ENCODE results near the gene STX7.

STX7 gene

DNA sequence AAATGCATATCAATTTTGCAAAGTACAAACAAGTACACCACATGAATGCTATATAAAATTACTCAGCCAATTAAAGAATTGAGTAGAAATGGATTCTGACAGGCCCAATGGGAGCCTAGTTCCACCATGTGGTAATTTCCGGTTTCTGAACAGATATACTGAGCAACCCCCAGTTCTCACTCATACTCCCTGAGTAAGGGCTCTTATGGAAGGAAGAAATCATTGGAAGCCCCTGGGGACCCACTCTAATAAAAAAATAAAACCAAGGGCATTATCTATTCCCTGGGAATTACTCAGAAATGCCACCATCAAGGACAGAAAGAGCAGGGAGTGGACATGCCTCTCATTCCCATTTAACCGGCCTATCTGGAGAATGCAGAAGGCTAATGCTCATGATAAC, 34.6 kb downstream of the STX7 start:
- DNase-seq (no peak), ATAC-seq (replicated peaks) (no peak)
- Mint-ChIP-seq H3K4me3 (no peak overlapping the region), H3K4me1 (peaks cover 33 to 62% of the 10 kb centered on the region in 2 donors), H3K36me3 (peaks cover 13 to 16% of the 10 kb centered on the region in 2 donors), H3K27me3 (no peaks in the 10 kb centered on the region), H3K9me3 (no peaks in the 10 kb centered on the region), H3K27ac (no peak overlapping the region)

GRCh38 chr6:132476688-132477087, 36.2 kb downstream of the STX7 start:
- Mint-ChIP-seq H3K9me3 (no peaks in the 10 kb centered on the region), H3K36me3 (peaks cover 12 to 13% of the 10 kb centered on the region in 2 donors), H3K4me3 (no peak overlapping the region), H3K27ac (no peak overlapping the region), H3K27me3 (no peaks in the 10 kb centered on the region), H3K4me1 (peaks cover 27 to 47% of the 10 kb centered on the region in 2 donors)
- no peak for ATAC-seq (replicated peaks)
- DNase-seq: no peak

DNA sequence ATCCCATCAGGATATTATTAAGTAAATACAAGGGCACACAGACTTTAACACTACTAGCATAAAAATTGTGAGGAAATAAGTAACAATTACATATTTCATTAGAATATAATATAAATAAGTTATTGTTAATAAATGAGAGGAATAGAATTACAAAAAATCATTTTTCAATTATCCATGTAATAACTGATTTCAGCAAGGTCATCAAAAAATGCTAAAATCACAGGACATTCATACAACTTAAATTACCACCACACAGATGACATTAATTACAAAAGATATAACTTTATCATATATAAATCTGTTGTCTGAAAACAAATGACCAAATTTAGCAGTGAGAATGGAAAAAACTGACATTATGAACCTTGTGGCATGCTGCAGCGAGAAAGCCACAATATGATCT, 37.0 kb downstream of the STX7 start:
- ATAC-seq (replicated peaks) (no peak), DNase-seq (no peak)
- H3K36me3 Mint-ChIP-seq: peaks cover 8 to 13% of the 10 kb centered on the region in 2 donors
- H3K27me3 Mint-ChIP-seq: no peaks in the 10 kb centered on the region
- peaks cover 22 to 39% of the 10 kb centered on the region in 2 donors for H3K4me1 Mint-ChIP-seq
- H3K27ac Mint-ChIP-seq: no peak overlapping the region
- no peaks in the 10 kb centered on the region for H3K9me3 Mint-ChIP-seq
- H3K4me3 Mint-ChIP-seq: no peak overlapping the region

DNA sequence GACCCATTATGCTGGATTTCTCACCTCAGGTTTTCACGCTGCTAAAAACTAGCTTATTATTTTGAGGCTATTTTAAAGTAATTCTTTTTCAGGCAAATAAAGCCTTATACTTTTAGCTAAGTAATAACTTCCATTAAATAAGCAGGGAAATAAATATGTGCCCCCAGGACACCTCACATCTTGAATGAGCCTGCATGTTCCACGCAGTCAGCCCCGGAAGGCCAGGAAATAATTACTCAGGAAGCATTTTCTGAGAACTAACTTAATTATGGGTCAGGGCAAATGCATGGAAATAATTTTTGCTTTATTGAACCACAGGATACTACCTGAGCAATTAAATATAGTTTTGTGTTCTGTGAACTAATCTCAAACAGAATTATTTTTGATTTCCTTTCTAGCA, 41.1 kb downstream of the STX7 start:
- H3K4me1 Mint-ChIP-seq: peaks cover 3 to 6% of the 10 kb centered on the region in 2 donors
- H3K27me3 Mint-ChIP-seq: no peaks in the 10 kb centered on the region
- no peaks in the 10 kb centered on the region for H3K9me3 Mint-ChIP-seq
- no peak overlapping the region for H3K27ac Mint-ChIP-seq
- ATAC-seq (replicated peaks) (no peak), DNase-seq (no peak)
- H3K36me3 Mint-ChIP-seq: peaks cover 2 to 8% of the 10 kb centered on the region in 2 donors
- no peak overlapping the region for H3K4me3 Mint-ChIP-seq

GRCh38 chr6:132466952-132467351, 46.0 kb downstream of the STX7 start:
- ATAC-seq (replicated peaks) (no peak), DNase-seq (no peak)
- Mint-ChIP-seq H3K36me3 (peaks cover 16 to 21% of the 10 kb centered on the region in 2 donors), H3K4me3 (no peak overlapping the region), H3K27me3 (no peaks in the 10 kb centered on the region), H3K9me3 (no peaks in the 10 kb centered on the region), H3K27ac (no peak overlapping the region), H3K4me1 (peaks cover 6 to 8% of the 10 kb centered on the region in 2 donors)

- Mint-ChIP-seq H3K9me3 (no peaks in the 10 kb centered on the region), H3K4me3 (no peak overlapping the region), H3K4me1 (peaks cover 6 to 9% of the 10 kb centered on the region in 2 donors), H3K36me3 (peaks cover 23 to 28% of the 10 kb centered on the region in 2 donors), H3K27ac (no peak overlapping the region), H3K27me3 (no peaks in the 10 kb centered on the region)
- ATAC-seq (replicated peaks) (peak; percentile 97), DNase-seq (no peak)
These were observed 47.1 kb downstream of the STX7 start for GRCh38 chr6:132465530-132466485.

DNA sequence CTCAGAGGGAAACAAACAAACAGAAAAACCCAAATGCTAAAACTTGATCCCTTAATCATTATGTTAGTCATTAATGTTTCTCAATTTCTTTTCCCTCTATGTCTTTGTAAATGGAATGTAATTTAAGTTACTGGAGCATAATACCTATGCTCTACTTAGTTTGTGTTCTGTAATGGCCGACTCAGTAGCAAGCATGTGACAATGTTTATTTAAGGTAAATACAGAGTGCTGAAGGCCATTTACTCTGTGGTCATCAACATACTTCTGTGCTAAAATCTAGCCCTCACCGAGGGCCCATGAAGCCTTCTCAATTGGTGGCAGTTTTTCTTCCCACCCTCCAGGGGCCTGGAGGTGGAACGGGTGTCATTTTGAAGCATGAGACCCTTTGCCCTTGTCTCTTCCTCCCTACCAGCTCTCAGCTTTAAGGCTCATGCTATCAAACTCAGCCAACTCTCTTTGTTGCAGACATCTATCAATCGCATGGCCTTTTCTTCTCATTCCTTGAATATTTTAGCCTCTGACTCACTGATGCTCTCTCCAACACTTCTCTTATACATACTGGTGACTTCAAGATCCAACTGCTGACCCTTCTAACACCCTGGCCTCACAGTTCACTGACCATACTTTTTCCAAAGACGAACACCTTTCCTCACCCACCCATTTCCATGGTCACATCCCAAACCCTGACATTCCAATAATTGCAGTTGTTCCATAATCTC, 48.2 kb downstream of the STX7 start:
- no peak for DNase-seq
- H3K9me3 Mint-ChIP-seq: no peaks in the 10 kb centered on the region
- H3K4me3 Mint-ChIP-seq: no peak overlapping the region
- H3K27me3 Mint-ChIP-seq: no peaks in the 10 kb centered on the region
- H3K27ac Mint-ChIP-seq: no peak overlapping the region
- ATAC-seq (replicated peaks): no peak
- H3K4me1 Mint-ChIP-seq: peaks cover 8 to 16% of the 10 kb centered on the region in 2 donors
- peaks cover 28 to 39% of the 10 kb centered on the region in 2 donors for H3K36me3 Mint-ChIP-seq

DNA sequence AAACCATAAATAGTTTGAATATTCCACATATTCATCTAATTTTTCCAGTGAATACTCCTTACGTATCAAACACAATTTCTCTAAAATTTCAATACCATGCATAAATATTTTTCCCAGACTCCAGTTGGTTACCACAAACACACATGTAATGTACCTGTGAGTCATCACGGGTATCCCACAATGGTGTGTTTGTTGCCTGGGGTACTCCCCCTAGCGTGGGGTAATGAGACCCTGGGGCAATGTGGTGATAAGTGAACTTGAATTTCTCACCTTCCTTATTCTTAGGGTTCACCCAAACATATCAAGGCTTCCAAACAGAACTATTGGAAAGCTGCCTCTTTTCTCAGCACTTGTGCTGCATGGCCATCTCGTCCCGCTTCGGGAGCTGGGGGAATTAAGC, 51.0 kb downstream of the STX7 start:
- Mint-ChIP-seq H3K9me3 (no peaks in the 10 kb centered on the region), H3K4me1 (peaks cover 13 to 31% of the 10 kb centered on the region in 2 donors), H3K36me3 (peaks cover 36 to 47% of the 10 kb centered on the region in 2 donors), H3K27ac (peak overlapping the region; percentile 42), H3K27me3 (no peaks in the 10 kb centered on the region), H3K4me3 (no peak overlapping the region)
- DNase-seq: no peak
- ATAC-seq (replicated peaks): no peak

- no peaks in the 10 kb centered on the region for H3K27me3 Mint-ChIP-seq
- ATAC-seq (replicated peaks) (no peak), DNase-seq (no peak)
- peaks cover 43 to 62% of the 10 kb centered on the region in 2 donors for H3K36me3 Mint-ChIP-seq
- no peak overlapping the region for H3K4me3 Mint-ChIP-seq
- H3K9me3 Mint-ChIP-seq: no peaks in the 10 kb centered on the region
- no peak overlapping the region for H3K27ac Mint-ChIP-seq
- peaks cover 21 to 43% of the 10 kb centered on the region in 2 donors for H3K4me1 Mint-ChIP-seq
These were observed 53.3 kb downstream of the STX7 start for GRCh38 chr6:132459605-132459952.

GRCh38 chr6:132458887-132459604, 53.9 kb downstream of the STX7 start:
- no peak for DNase-seq
- Mint-ChIP-seq H3K9me3 (no peaks in the 10 kb centered on the region), H3K27ac (no peak overlapping the region), H3K4me1 (peaks cover 21 to 43% of the 10 kb centered on the region in 2 donors), H3K4me3 (no peak overlapping the region), H3K36me3 (peaks cover 43 to 65% of the 10 kb centered on the region in 2 donors), H3K27me3 (no peaks in the 10 kb centered on the region)
- ATAC-seq (replicated peaks): peak in 1 of 2 donors; percentile 44

DNA sequence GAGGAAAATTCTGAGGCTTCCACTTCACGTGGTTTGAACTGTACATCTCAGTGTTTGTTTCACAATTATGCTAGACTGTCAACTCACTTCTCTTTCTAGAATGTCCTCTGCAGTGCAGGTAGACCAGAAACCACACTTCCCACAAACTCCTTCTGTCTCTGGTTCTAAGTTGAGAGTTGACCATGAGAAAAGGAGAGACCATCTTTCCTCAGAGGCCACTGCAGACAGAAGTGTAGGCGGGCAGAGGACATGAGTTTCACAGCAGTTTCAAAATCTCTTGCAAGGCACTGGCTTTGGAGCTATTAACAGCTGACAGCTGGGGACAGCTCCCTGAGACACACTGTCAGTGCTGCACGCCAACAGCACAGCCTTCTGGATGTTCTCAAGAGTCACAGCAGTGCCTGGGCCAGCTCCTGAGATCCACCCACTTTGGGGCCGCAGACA, 56.2 kb downstream of the STX7 start:
- H3K27me3 Mint-ChIP-seq: no peaks in the 10 kb centered on the region
- DNase-seq: peak; percentile 53
- peaks cover 18 to 40% of the 10 kb centered on the region in 2 donors for H3K4me1 Mint-ChIP-seq
- no peaks in the 10 kb centered on the region for H3K9me3 Mint-ChIP-seq
- H3K36me3 Mint-ChIP-seq: peaks cover 36 to 63% of the 10 kb centered on the region in 2 donors
- peak overlapping the region; percentile 81 for H3K27ac Mint-ChIP-seq
- H3K4me3 Mint-ChIP-seq: peak overlapping the region in 1 of 2 donors; percentile 18
- peak; percentile 94 for ATAC-seq (replicated peaks)

GRCh38 chr6:132446855-132447241, 66.1 kb downstream of the STX7 start:
- Mint-ChIP-seq H3K27ac (peak overlapping the region; percentile 73), H3K4me3 (no peak overlapping the region), H3K4me1 (peaks cover 0 to 5% of the 10 kb centered on the region in 2 donors), H3K36me3 (peaks cover 22 to 42% of the 10 kb centered on the region in 2 donors), H3K27me3 (no peaks in the 10 kb centered on the region), H3K9me3 (peaks cover 0 to under 1% of the 10 kb centered on the region in 2 donors)
- ATAC-seq (replicated peaks) (no peak), DNase-seq (no peak)

DNA sequence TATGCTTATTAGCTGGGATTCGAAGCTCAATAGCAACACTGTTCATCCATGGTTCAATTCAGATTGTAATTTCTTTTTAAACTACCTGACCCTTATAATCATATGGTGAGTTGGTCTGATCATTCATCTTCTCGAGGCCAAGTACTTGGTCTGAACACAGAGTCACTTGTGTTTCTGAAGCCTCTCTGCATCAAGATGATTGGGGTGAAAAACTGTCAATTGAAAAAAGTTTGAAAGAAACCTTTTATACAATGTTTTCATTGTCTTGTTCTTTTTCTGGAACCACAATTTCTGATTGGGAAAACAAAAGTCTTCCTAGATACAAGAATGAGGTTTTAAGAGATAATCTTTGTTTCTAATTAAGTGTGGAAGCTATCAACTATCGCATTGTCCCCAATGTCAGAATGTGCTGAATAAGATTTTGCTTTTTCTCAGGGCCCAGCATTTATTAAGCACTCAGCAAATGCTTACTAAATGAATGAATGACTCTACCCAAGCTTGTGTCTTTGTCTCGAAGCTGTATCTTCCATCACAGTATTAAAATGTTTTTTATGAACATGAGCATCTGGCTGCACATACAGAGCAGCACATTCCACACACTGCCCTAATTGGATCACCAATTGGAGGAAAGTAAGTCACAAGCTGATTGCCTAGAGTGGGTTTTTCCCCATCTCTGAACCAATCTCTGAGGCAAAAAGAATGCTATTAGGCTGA, 66.6 kb downstream of the STX7 start:
- no peaks in the 10 kb centered on the region for H3K27me3 Mint-ChIP-seq
- H3K9me3 Mint-ChIP-seq: peaks cover 0 to 3% of the 10 kb centered on the region in 2 donors
- peaks cover 22 to 36% of the 10 kb centered on the region in 2 donors for H3K36me3 Mint-ChIP-seq
- DNase-seq (no peak), ATAC-seq (replicated peaks) (no peak)
- no peak overlapping the region for H3K4me3 Mint-ChIP-seq
- peaks cover 0 to 5% of the 10 kb centered on the region in 2 donors for H3K4me1 Mint-ChIP-seq
- H3K27ac Mint-ChIP-seq: peak overlapping the region; percentile 73
